ENCODE results near the gene RMND5B. TPM values are rescaled to one million over a fixed set of nuclear protein-coding genes. Genes with fewer than 3 reads are reported as not detected.

RMND5B gene
- total RNA-seq, 1 donor from 2014 or later, result 44.7 TPM

GRCh38 chr5:178163772-178164735, 33.2 kb downstream of the RMND5B start:
- peak; percentile 100 for TF ChIP-seq CTCF (IDR thresholded peaks at IDR 0.05)
- peaks cover 5% of the 10 kb centered on the region for H3K4me1 ChIP-seq
- no peak overlapping the region for H3K4me3 ChIP-seq
- intact Hi-C loops (cut with DNase I), result loop anchor here (5.0 kb wide), 1 partner anchor 87 kb away; no protein-coding TSS in a partner anchor
- H3K27ac ChIP-seq, result no peak overlapping the region
- no peaks in the 10 kb centered on the region for H3K36me3 ChIP-seq
- peak; percentile 100 for ATAC-seq
- no peaks in the 10 kb centered on the region for H3K9me3 ChIP-seq
- peaks cover 20% of the 10 kb centered on the region for H3K27me3 ChIP-seq
- peak; percentile 92 for DNase-seq

GRCh38 chr5:178165581-178165980, 34.8 kb downstream of the RMND5B start:
- no peaks in the 10 kb centered on the region for H3K36me3 ChIP-seq
- no peak overlapping the region for H3K4me3 ChIP-seq
- H3K27ac ChIP-seq, result no peak overlapping the region
- H3K27me3 ChIP-seq, result peaks cover 20% of the 10 kb centered on the region
- intact Hi-C loops (cut with DNase I), result no loop called here
- H3K9me3 ChIP-seq, result no peaks in the 10 kb centered on the region
- TF ChIP-seq CTCF (IDR thresholded peaks at IDR 0.05), result no peak
- DNase-seq (no peak), ATAC-seq (no peak)
- peaks cover 5% of the 10 kb centered on the region for H3K4me1 ChIP-seq

GRCh38 chr5:178170455-178170854, 39.6 kb downstream of the RMND5B start:
- Histone ChIP-seq H3K9me3 (no peaks in the 10 kb centered on the region), H3K27ac (no peak overlapping the region), H3K4me1 (no peaks in the 10 kb centered on the region), H3K4me3 (no peak overlapping the region), H3K36me3 (no peaks in the 10 kb centered on the region), H3K27me3 (peaks cover 9% of the 10 kb centered on the region)
- ATAC-seq (no peak), DNase-seq (no peak)
- TF ChIP-seq CTCF (IDR thresholded peaks at IDR 0.05), result no peak
- intact Hi-C loops (cut with DNase I), result no loop called here

- no peak for TF ChIP-seq CTCF (IDR thresholded peaks at IDR 0.05)
- no peak overlapping the region for H3K4me3 ChIP-seq
- no peaks in the 10 kb centered on the region for H3K36me3 ChIP-seq
- intact Hi-C loops (cut with DNase I), result no loop called here
- ATAC-seq, result no peak
- H3K27ac ChIP-seq, result no peak overlapping the region
- no peaks in the 10 kb centered on the region for H3K4me1 ChIP-seq
- DNase-seq, result no peak
- H3K27me3 ChIP-seq, result no peaks in the 10 kb centered on the region
- H3K9me3 ChIP-seq, result no peaks in the 10 kb centered on the region
These were observed 43.6 kb downstream of the RMND5B start for GRCh38 chr5:178174456-178174855.

GRCh38 chr5:178176791-178177190, 46.0 kb downstream of the RMND5B start:
- H3K9me3 ChIP-seq, result no peaks in the 10 kb centered on the region
- H3K4me3 ChIP-seq, result no peak overlapping the region
- no peaks in the 10 kb centered on the region for H3K27me3 ChIP-seq
- DNase-seq, result no peak
- intact Hi-C loops (cut with DNase I), result no loop called here
- ATAC-seq, result no peak
- H3K4me1 ChIP-seq, result no peaks in the 10 kb centered on the region
- TF ChIP-seq CTCF (IDR thresholded peaks at IDR 0.05), result no peak
- H3K36me3 ChIP-seq, result no peaks in the 10 kb centered on the region
- H3K27ac ChIP-seq, result no peak overlapping the region

Data from upper lobe of right lung (tissue), 1 donor.